Measurements from ENCODE around the gene LRP5.

LRP5 gene

GRCh38 chr11:68373815-68374501, 61.6 kb downstream of the LRP5 start:
- ChIA-PET CTCF (interaction anchor here (0.7 to 1.0 kb wide), 2 partner anchors 11 to 789 kb away, joined by 3 to 6 read pairs; no protein-coding TSS in a partner anchor), POLR2A (ENCODE audit: low non-redundant PET) (no interaction called here)
- DNase-seq (ENCODE audit: low spot score) = no peak
- peak overlapping the region; percentile 31 for H3K27ac ChIP-seq
- TF ChIP-seq CTCF (conservative IDR thresholded peaks at IDR 0.05; ENCODE audit: low read depth) = no peak

- TF ChIP-seq CTCF (conservative IDR thresholded peaks at IDR 0.05; ENCODE audit: low read depth) = no peak
- DNase-seq (ENCODE audit: low spot score) = no peak
- peak overlapping the region; percentile 31 for H3K27ac ChIP-seq
- POLR2A ChIA-PET (ENCODE audit: low non-redundant PET) = no interaction called here
- CTCF ChIA-PET = interaction anchor here (1.0 kb wide), 1 partner anchor 10 kb away, joined by 3 read pairs; no protein-coding TSS in a partner anchor
Observed at GRCh38 chr11:68374531-68374930, 62.1 kb downstream of the LRP5 start.

- no peak overlapping the region; the same call in 1 of the 2 replicates for H3K27ac ChIP-seq
- no peak for DNase-seq (ENCODE audit: low spot score)
- POLR2A ChIA-PET (ENCODE audit: low non-redundant PET) = no interaction called here
Observed at GRCh38 chr11:68375337-68375736, 62.9 kb downstream of the LRP5 start.

GRCh38 chr11:68375766-68376165, 63.4 kb downstream of the LRP5 start:
- no peak for DNase-seq (ENCODE audit: low spot score)
- ChIA-PET POLR2A (ENCODE audit: low non-redundant PET) (no interaction called here), CTCF (no interaction called here)
- TF ChIP-seq CTCF (conservative IDR thresholded peaks at IDR 0.05; ENCODE audit: low read depth) = no peak
- no peak overlapping the region for H3K27ac ChIP-seq

More at GRCh38 chr11:68375337-68375736, 62.9 kb downstream of the LRP5 start:
- TF ChIP-seq CTCF (conservative IDR thresholded peaks at IDR 0.05; ENCODE audit: low read depth) = no peak
- CTCF ChIA-PET = no interaction called here

- DNase-seq (ENCODE audit: low spot score) = no peak
- no peak for TF ChIP-seq CTCF (conservative IDR thresholded peaks at IDR 0.05; ENCODE audit: low read depth)
- H3K27ac ChIP-seq = 0 out of 2 replicates have a peak overlapping the region, but pooled peaks have one; percentile 5
- CTCF ChIA-PET = no interaction called here
- POLR2A ChIA-PET (ENCODE audit: low non-redundant PET) = no interaction called here
Observed at GRCh38 chr11:68377389-68377795, 65.0 kb downstream of the LRP5 start.

- CTCF ChIA-PET = no interaction called here
- POLR2A ChIA-PET (ENCODE audit: low non-redundant PET) = no interaction called here
- no peak for TF ChIP-seq CTCF (conservative IDR thresholded peaks at IDR 0.05; ENCODE audit: low read depth)
- H3K27ac ChIP-seq = no peak overlapping the region; the same call in 1 of the 2 replicates
- DNase-seq (ENCODE audit: low spot score) = no peak
Observed at GRCh38 chr11:68379206-68379605, 66.8 kb downstream of the LRP5 start.

Measured in RWPE1 (cell line).